Iris pigment epithelial cell (primary cell): ENCODE data around the gene FARP1.
"Not testable (repeated sequence)": the region's sequence is repeated elsewhere in the genome, so short reads cannot be mapped to it uniquely, and the experiment has no call there.

Experiments used
- DNase-seq: peaks from one replicate; pipeline ENCODE4 v3.0.0-alpha.2; 2011; ENCODE audit warnings: low read depth

FARP1 gene

GRCh38 chr13:98363326-98363725 is 220.4 kb downstream of the FARP1 start:
- DNase-seq, result no peak

GRCh38 chr13:98364179-98364578 is 221.3 kb downstream of the FARP1 start:
- no peak for DNase-seq

- no peak for DNase-seq
Observed at GRCh38 chr13:98364647-98365046, 221.8 kb downstream of the FARP1 start.

GRCh38 chr13:98365302-98365701 is 222.4 kb downstream of the FARP1 start:
- peak; percentile 43 for DNase-seq

- no peak for DNase-seq
Observed at GRCh38 chr13:98366010-98366409, 223.1 kb downstream of the FARP1 start.

- DNase-seq, result no peak
Observed at GRCh38 chr13:98366443-98366842, 223.5 kb downstream of the FARP1 start.

GRCh38 chr13:98366959-98367358 is 224.1 kb downstream of the FARP1 start:
- no peak for DNase-seq

- peak; percentile 87 for DNase-seq
Observed at GRCh38 chr13:98368019-98368418, 225.1 kb downstream of the FARP1 start.

GRCh38 chr13:98369520-98369919 is 226.6 kb downstream of the FARP1 start:
- not testable (repeated sequence) for DNase-seq

GRCh38 chr13:98370261-98370660 is 227.4 kb downstream of the FARP1 start:
- no peak for DNase-seq

- DNase-seq, result peak; percentile 75
Observed at GRCh38 chr13:98370806-98371515, 228.1 kb downstream of the FARP1 start.

GRCh38 chr13:98371516-98372023 is 228.7 kb downstream of the FARP1 start:
- DNase-seq, result no peak

GRCh38 chr13:98372876-98373275 is 230.0 kb downstream of the FARP1 start:
- DNase-seq, result peak; percentile 95

GRCh38 chr13:98374750-98375149 is 231.9 kb downstream of the FARP1 start:
- no peak for DNase-seq

GRCh38 chr13:98377635-98378378 is 234.9 kb downstream of the FARP1 start:
- DNase-seq, result no peak

- peak; percentile 90 for DNase-seq
Observed at GRCh38 chr13:98384739-98385138, 241.8 kb downstream of the FARP1 start.

GRCh38 chr13:98385606-98386005 is 242.7 kb downstream of the FARP1 start:
- no peak for DNase-seq

- DNase-seq, result no peak
Observed at GRCh38 chr13:98386637-98387036, 243.7 kb downstream of the FARP1 start.

- no peak for DNase-seq
Observed at GRCh38 chr13:98389319-98389718, 246.4 kb downstream of the FARP1 start.

GRCh38 chr13:98390086-98390715 is 247.3 kb downstream of the FARP1 start:
- DNase-seq, result no peak

- DNase-seq, result no peak
Observed at GRCh38 chr13:98393873-98394272, 251.0 kb downstream of the FARP1 start.

GRCh38 chr13:98394820-98395510 is 252.1 kb downstream of the FARP1 start:
- no peak for DNase-seq
